B cell (primary cell): ENCODE measurements around the gene ASPG. TPM values are rescaled to one million over a fixed set of nuclear protein-coding genes. Genes with fewer than 3 reads are reported as not detected.

Source experiments
- ATAC-seq: fragments of 200-7000 bp; cut with Tn5 transposase; one replicate; pipeline ENCODE4 v1.10.0; 2021; ENCODE audit warnings: low read depth, mild to moderate bottlenecking, moderate number of reproducible peaks, moderate library complexity
- CTCF ChIA-PET: fragments of 350-600 bp; sonication (Branson Sonifier 250); formaldehyde crosslinking; loops from one replicate; lab custom pipeline; 2021; ENCODE audit warnings: antibody characterized with exemption, inconsistent platforms; lab: Charles Lee
- POLR2A ChIA-PET: fragments of 350-600 bp; sonication (Branson Sonifier 250); formaldehyde crosslinking; loops from one replicate; lab custom pipeline; 2021; ENCODE audit warnings: antibody characterized with exemption; lab: Charles Lee
- DNase-seq: peaks from one replicate; pipeline ENCODE4 v3.0.0; 2013
- H2AFZ ChIP-seq: 2 replicates; pipeline ENCODE4 v1.6.1; 2012; ENCODE audit warnings: mild to moderate bottlenecking, low read depth, low read length; ENCODE audit not compliant: insufficient read depth, poor library complexity, severe bottlenecking
- H3K27ac ChIP-seq, 2 donors: 1 replicate in 1 of 2; 2 replicates in 1 of 2; pipeline ENCODE4 v1.5.1; 2012 to 2013; ENCODE audit warnings: low read length in 2 of 2, mild to moderate bottlenecking in 2 of 2, moderate library complexity in 1 of 2
- H3K27me3 ChIP-seq, 4 experiments: fragments of 200-600 bp in 1 of 4; sonication (generic) in 1 of 4; replicated peaks in 1 of 4; 1 replicate in 2 of 4; 2 replicates in 2 of 4; pipeline versions ENCODE4 v1.6.1 to v1.7.0; 2013 to 2016; ENCODE audit warnings: low read length in 3 of 4, mild to moderate bottlenecking in 2 of 4, mixed read lengths in 1 of 4, moderate library complexity in 1 of 4; ENCODE audit not compliant: insufficient read depth in 4 of 4, control insufficient read depth in 3 of 4; ENCODE audit errors: control extremely low read depth in 1 of 4
- H3K36me3 ChIP-seq, 2 experiments: replicated peaks in 1 of 2; 1 replicate in 1 of 2; 2 replicates in 1 of 2; pipeline versions ENCODE4 v1.6.1 to v1.7.1; 2013; ENCODE audit warnings: low read length in 1 of 2; ENCODE audit not compliant: insufficient read depth in 2 of 2, control insufficient read depth in 1 of 2; ENCODE audit errors: control extremely low read depth in 1 of 2, extremely low read depth in 1 of 2
- H3K4me1 ChIP-seq, 2 donors: fragments of 200-600 bp in 1 of 2; sonication (generic) in 1 of 2; 1 replicate in 1 of 2; 2 replicates in 1 of 2; pipeline versions ENCODE4 v1.5.1 to v1.6.1; 2013 to 2017; ENCODE audit warnings: low read length in 2 of 2; ENCODE audit not compliant: control insufficient read depth in 2 of 2, insufficient read depth in 2 of 2
- H3K4me2 ChIP-seq: replicated peaks from 2 replicates; pipeline ENCODE3; 2012; ENCODE audit warnings: mild to moderate bottlenecking, low read depth, low read length; ENCODE audit not compliant: poor library complexity, severe bottlenecking
- H3K4me3 ChIP-seq, 5 experiments: fragments of 200-600 bp in 1 of 5; sonication (generic) in 1 of 5; 1 replicate in 3 of 5; 2 replicates in 2 of 5; pipeline versions ENCODE4 v1.5.1 to v1.7.0; 2011 to 2016; ENCODE audit warnings: low read length in 4 of 5, mild to moderate bottlenecking in 4 of 5, low read depth in 2 of 5, control low read depth in 1 of 5, moderate library complexity in 1 of 5; ENCODE audit not compliant: insufficient read depth in 1 of 5; ENCODE audit errors: control extremely low read depth in 1 of 5, extremely low read depth in 1 of 5
- H3K79me2 ChIP-seq: fragments of 200-600 bp; sonication (generic); one replicate; pipeline ENCODE4 v1.6.0; 2016; ENCODE audit warnings: low read length; ENCODE audit not compliant: control insufficient read depth, insufficient read depth
- H3K9ac ChIP-seq: fragments of 200-600 bp; sonication (generic); 2 replicates; pipeline ENCODE4 v1.6.1; 2017; ENCODE audit warnings: mild to moderate bottlenecking, low read length, moderate library complexity
- H3K9me3 ChIP-seq, 3 donors: one replicate each; pipeline versions ENCODE4 v1.6.1 to v1.7.1; 2013; ENCODE audit warnings: low read length in 2 of 3; ENCODE audit not compliant: control insufficient read depth in 2 of 3, insufficient read depth in 1 of 3; ENCODE audit errors: control extremely low read depth in 1 of 3
- H4K20me1 ChIP-seq: 2 replicates; pipeline ENCODE4 v1.6.0; 2012; ENCODE audit warnings: mild to moderate bottlenecking, low read length; ENCODE audit not compliant: insufficient read depth, control insufficient read depth, poor library complexity, severe bottlenecking
- H3K27ac Mint-ChIP-seq: one replicate; pipeline ENCODE4 v1.8.0; 2021; ENCODE audit warnings: mixed read lengths
- H3K27me3 Mint-ChIP-seq: one replicate; pipeline ENCODE4 v1.8.0; 2021; ENCODE audit warnings: mixed read lengths
- H3K4me1 Mint-ChIP-seq: one replicate; pipeline ENCODE4 v1.8.0; 2021; ENCODE audit warnings: mixed read lengths
- H3K4me3 Mint-ChIP-seq: one replicate; pipeline ENCODE4 v1.8.0; 2021; ENCODE audit warnings: mixed read lengths
- H3K9me3 Mint-ChIP-seq: one replicate; pipeline ENCODE4 v1.8.0; 2022; ENCODE audit warnings: mixed read lengths; ENCODE audit not compliant: insufficient read depth
- EZH2 ChIP-seq: IDR thresholded peaks from 2 replicates; pipeline ENCODE4 v1.6.1; 2012; ENCODE audit warnings: borderline replicate concordance, low read depth, mild to moderate bottlenecking, moderate library complexity, low read length; ENCODE audit not compliant: insufficient read depth, poor library complexity, severe bottlenecking
- WGBS: methylation state at CpG from one replicate; pipeline ENCODE4 v1.1.5; 2013; ENCODE audit warnings: missing lambda C conversion rate; ENCODE audit not compliant: insufficient coverage; 5-methylcytosine and 5-hydroxymethylcytosine counted together
- intact Hi-C: fragments of 100-400 bp; cut with micrococcal nuclease; formaldehyde crosslinking; loops from one replicate; pipeline ENCODE4 v1.10.0; 2022
- polyA plus RNA-seq: library from polyadenylated mRNA; depleted of rRNA; stranded (reverse); fragments of >200 nt; gene quantifications from 2 replicates; pipeline ENCODE4 v1.2.3, GENCODE V29; 2012
- total RNA-seq, 2 donors: library from RNA; stranded (reverse); fragments of 120-200 nt in 1 of 2; gene quantifications; 1 replicate in 1 of 2; 2 replicates in 1 of 2; pipeline versions ENCODE4 v1.2.3 to v1.2.4, GENCODE V29; 2013 to 2022
- TF ChIP-seq, protein P1 (sequence below): fragments of 200-600 bp; IDR thresholded peaks from one replicate; pipeline ENCODE4 v1.8.0; 2022; ENCODE audit warnings: antibody characterized with exemption, mild to moderate bottlenecking

ASPG gene
- total and polyA plus RNA-seq, 2 donors (not counting 1 experiment from before 2014, with no cell fraction given) = not detected

DNA sequence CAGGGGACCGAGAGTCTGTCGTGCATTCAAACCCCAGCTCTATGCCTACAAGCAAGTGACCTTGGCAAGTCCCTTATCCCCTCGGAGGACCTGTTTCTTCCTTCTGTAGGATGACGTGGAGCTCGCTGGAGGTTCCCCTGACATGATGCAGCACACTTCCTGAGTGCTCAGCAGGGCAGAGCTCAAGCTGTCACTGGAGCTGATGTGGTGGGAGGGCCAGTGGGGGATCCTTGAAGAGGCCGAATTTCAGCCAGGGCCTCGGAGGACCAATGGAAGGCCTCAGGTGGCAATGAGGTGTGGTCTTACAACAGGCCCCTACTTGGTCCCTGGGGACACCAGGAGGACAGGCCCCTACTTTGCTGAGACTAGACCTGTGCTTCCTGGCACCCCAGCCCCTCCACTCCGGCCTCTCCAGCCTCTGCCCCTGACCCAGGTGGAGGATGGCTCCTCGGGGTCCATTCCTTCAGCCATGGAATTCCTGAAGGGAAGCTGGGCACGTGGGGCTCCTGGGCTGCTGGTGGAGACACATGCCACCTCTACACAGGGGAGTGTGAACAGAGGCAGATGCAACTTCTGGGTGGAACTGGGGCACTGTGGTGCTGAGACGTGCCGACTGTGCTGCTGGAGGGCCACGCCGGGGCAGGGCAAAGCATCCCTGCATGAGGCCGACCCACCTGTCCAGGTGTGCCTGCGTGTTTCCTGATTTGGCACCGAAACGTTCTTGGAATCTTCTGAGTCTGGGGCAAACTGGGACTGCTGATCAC, 34.2 kb downstream of the ASPG start:
- POLR2A ChIA-PET = no interaction called here
- H3K4me3 Mint-ChIP-seq = no peak overlapping the region
- CTCF ChIA-PET = interaction anchor here (0.5 kb wide), 1 partner anchor 9 kb away, joined by 3 read pairs; no protein-coding TSS in a partner anchor

DNA sequence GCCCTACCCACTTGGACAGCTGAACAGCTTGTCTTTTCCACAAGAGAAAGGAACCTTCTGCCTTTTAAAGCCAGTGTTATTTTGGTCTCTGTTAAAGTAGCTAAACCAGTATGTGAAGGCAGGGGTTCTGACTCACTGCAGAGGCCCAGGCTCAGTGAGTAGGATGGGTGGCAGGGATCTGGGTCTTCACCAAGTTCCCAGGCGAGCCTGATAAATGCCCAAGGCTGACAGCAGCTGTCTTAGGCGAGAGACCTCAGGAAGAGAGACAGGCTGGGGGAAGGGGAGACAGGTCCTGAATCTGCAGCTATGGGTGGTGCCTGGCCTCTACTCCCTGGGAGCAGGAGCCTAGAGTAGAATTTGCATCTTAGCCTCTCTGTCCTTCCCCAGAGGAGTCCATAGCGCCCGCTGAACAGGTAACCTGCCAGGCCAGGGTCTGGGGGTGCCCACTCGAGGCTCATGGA, 34.8 kb downstream of the ASPG start:
- DNase-seq (no peak), ATAC-seq (no peak)
- Histone ChIP-seq H3K4me3 (no peak overlapping the region), H3K4me2 (no peak overlapping the region), H3K36me3 (no peaks in the 10 kb centered on the region), H2AFZ (no peak overlapping the region), H3K9ac (no peak overlapping the region), H3K79me2 (no peaks in the 10 kb centered on the region), H4K20me1 (no peaks in the 10 kb centered on the region), H3K4me1 (peaks cover 5% of the 10 kb centered on the region in 2 donors), H3K9me3 (peaks cover 1 to 17% (median 13%) of the 10 kb centered on the region in 3 donors), H3K27me3 (peaks cover 0 to 17% (median 5%) of the 10 kb centered on the region in 4 experiments), H3K27ac (no peak overlapping the region)
- H3K4me1 Mint-ChIP-seq = peaks cover 8% of the 10 kb centered on the region
- TF ChIP-seq, protein P1, sequence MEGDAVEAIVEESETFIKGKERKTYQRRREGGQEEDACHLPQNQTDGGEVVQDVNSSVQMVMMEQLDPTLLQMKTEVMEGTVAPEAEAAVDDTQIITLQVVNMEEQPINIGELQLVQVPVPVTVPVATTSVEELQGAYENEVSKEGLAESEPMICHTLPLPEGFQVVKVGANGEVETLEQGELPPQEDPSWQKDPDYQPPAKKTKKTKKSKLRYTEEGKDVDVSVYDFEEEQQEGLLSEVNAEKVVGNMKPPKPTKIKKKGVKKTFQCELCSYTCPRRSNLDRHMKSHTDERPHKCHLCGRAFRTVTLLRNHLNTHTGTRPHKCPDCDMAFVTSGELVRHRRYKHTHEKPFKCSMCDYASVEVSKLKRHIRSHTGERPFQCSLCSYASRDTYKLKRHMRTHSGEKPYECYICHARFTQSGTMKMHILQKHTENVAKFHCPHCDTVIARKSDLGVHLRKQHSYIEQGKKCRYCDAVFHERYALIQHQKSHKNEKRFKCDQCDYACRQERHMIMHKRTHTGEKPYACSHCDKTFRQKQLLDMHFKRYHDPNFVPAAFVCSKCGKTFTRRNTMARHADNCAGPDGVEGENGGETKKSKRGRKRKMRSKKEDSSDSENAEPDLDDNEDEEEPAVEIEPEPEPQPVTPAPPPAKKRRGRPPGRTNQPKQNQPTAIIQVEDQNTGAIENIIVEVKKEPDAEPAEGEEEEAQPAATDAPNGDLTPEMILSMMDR = no peak
- TF ChIP-seq EZH2 = no peak
- POLR2A ChIA-PET = no interaction called here
- no peak overlapping the region for H3K4me3 Mint-ChIP-seq
- CTCF ChIA-PET = interaction anchor here (0.5 kb wide), 1 partner anchor 8 kb away, joined by 3 read pairs; no protein-coding TSS in a partner anchor
- peaks cover 31% of the 10 kb centered on the region for H3K27me3 Mint-ChIP-seq
- H3K27ac Mint-ChIP-seq = no peak overlapping the region
- intact Hi-C loops = no loop called here
- peaks cover 5% of the 10 kb centered on the region for H3K9me3 Mint-ChIP-seq
- 83% methylated on average over 5 of the region's 5 CpGs for WGBS

More for the DNA sequence above, 34.2 kb downstream of the ASPG start:
- peaks cover 0 to 20% (median 5%) of the 10 kb centered on the region in 4 experiments for H3K27me3 ChIP-seq
- H3K9ac ChIP-seq = no peak overlapping the region
- H2AFZ ChIP-seq = no peak overlapping the region
- TF ChIP-seq, protein P1 = no peak
- TF ChIP-seq EZH2 = no peak
- H3K36me3 ChIP-seq = no peaks in the 10 kb centered on the region
- intact Hi-C loops = no loop called here
- no peak overlapping the region for H3K4me3 ChIP-seq
- Mint-ChIP-seq H3K4me1 (peaks cover 8% of the 10 kb centered on the region), H3K9me3 (no peaks in the 10 kb centered on the region), H3K27ac (no peak overlapping the region), H3K27me3 (peaks cover 35% of the 10 kb centered on the region)
- peaks cover 1 to 16% (median 8%) of the 10 kb centered on the region in 3 donors for H3K9me3 ChIP-seq
- H3K27ac ChIP-seq = no peak overlapping the region
- WGBS = 69% methylated on average over 15 of the region's 18 CpGs
- no peaks in the 10 kb centered on the region for H4K20me1 ChIP-seq
- no peaks in the 10 kb centered on the region for H3K79me2 ChIP-seq
- ATAC-seq (no peak), DNase-seq (no peak)
- H3K4me2 ChIP-seq = no peak overlapping the region
- H3K4me1 ChIP-seq = peaks cover 5% of the 10 kb centered on the region in 2 donors
